GM19463 (cell line): Measurements from ENCODE around the gene CEP128.

Source experiments
- ATAC-seq: cut with Tn5 transposase; IDR thresholded peaks from one replicate; pipeline ENCODE4 v1.9.1; 2021; ENCODE audit warnings: mild to moderate bottlenecking, moderate library complexity; ENCODE audit not compliant: unreplicated experiment

CEP128 gene

DNA sequence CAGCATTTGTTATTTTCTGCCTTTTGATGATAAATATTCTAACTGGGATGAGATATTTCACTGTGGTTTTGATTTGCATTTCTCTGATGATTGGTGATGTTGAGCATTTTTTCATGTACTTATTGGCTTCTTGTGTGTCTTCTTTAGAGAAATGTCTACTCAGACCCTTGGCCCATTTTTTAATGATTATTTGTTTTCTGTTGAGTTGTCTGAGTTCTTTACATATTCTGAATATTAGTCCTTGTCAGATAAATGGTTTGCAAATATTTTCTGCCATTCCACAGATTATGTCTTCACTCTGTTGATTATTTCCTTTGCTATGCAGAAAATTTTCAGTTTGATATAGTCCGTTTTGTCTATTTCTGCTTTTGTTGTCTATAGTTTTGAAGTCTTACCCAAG, 317.0 kb downstream of the CEP128 start:
- ATAC-seq, result no peak

DNA sequence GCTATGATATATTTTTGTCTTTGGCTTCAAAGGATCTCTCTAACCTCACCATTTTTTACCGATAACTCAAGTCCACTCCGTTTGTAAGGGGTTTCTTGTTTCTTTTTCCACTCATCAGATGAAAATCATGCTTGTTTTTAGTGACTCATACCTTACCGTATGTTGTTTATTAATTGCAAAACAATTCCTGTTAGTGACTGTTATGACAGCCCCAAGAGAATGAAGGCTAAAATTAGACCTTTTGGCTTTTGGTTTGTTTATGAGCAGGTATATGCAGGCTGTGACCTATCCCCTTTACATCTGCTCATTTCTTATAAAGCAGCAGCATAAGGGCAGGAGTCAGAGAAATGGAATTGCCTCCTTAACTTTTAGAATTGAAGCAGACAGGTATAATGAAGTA, 319.8 kb downstream of the CEP128 start:
- ATAC-seq, result peak; percentile 92

DNA sequence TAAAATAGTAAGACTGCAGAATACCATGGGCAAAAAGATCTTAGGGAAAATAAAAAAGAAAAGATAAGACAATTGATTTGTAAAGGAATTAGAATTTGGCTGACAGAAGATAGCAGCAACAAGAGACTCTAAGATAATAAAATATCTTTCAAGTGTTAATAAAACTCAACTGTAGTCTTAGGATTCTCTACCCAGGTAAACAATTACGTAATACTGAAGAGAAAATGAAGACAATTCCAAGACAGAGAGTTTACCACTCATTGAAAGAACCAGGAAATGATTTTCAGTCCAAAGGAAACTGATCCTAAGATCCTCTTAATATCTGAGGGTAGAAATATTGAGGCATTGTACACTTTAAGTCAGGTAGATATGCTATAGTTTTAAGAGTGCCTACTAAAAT, 321.1 kb downstream of the CEP128 start:
- ATAC-seq, result no peak

DNA sequence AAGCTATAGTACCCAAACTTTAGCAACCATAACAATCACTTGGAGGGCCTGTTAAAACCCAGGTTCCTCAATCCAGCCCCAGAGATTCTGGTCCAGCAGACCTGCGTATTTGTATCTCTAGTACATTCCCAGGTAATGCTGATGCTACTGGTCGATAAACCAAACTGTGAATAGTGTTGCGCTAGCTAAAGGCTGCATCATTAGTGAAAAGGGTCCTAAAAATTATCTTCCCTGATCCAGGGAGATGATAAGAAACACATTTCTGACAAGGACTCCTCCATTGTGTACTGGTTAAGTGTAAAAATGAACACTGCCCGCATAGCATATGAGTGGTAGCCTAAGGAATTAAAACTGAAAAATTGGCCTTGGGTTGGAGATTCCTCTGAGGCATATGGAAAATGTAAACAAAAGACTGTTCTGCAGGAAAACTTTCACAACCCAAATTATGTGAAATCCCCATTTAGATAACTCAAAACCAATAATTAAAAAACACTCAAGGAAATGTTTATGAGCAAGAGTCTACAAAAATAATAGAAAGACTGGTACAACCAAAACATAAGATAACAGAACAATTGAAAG, 322.7 kb downstream of the CEP128 start:
- no peak for ATAC-seq

DNA sequence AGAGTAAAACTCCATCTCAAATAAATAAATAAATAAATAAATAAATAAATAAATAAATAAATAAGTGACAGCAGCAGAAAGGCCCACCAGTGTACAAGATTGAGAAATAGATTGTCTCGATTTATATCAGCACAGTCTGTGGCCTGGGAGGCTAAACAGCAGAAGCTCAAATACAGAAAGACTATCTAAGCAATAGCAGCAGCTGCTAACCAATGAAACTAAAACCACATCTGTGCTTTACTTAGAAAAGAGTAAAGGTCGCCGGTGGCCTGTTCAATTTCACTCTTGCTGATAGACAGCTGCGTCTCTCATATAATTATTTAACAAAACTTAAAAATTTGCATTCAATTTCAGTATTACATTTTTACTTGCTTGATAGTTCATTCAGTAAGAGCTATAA, 325.7 kb downstream of the CEP128 start:
- ATAC-seq, result peak; percentile 99

DNA sequence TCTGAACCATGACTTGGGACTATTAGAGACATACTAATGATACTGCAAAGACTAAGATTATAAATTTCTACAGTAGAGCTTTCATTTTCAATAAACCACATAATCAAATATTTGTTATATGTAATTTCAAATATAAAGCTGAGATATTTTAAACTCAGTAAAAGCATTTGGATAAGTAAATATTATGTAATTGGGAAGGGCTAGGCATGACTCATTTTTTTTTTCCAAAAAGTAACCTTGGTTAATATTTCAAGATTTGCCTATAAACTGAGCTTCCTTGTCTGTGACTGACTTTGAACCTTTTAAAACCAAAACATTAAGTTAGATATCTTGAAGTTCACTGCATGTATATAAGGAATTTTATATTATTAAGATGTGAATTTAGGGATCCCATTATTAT, 332.5 kb downstream of the CEP128 start:
- ATAC-seq, result no peak

DNA sequence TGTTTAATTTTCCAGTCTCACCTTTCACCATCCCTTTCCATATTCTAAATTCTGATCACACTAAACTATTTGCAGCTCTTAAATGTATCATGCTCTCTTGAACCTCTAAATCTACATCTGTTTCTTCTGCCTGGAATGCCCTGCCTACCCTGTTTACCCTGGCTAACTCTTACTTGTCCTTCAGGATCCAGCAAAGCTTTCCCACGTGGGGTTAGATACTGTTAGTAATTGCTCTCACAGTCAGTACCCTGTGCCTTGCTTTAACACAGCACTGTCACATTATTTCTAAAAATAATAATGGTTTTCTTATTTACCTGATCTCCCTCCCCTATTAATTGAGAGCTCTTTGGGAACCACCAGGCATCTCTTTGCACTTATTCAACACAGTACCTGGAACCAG, 333.0 kb downstream of the CEP128 start:
- no peak for ATAC-seq

DNA sequence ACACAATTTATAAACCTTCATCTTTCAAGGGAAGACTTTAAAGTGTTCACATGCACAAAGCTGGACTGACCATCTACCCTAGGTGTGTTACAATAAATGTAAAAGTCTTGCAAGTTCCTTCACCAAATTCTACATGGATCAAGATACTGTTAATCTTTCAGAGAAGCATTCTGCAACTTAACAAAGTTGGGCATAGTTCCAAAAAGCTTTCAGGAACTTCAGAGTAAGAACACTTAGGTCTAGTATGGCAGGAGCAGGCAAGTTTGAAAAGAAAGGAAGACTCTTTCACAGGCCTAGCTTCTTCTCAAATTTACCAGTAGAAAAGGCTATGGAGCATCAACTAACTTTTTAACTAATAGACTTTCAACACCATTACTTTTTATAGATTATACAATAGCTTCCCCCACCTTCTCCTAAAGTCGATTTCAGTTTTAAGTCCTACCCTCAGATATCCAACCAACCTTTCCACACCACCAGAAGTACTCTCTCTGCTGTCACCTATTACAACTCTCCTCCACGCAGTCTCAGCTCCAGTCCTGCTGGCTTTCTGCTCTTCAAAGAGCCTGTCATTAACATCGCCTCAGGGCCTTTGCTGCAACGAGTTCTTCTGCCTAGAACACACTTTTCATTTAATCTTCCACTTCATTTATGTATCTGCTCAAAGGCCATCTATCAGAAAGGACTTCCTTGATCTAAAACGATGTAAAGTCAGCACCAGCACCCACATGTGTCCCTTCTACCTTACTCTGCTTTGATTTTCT, 333.9 kb downstream of the CEP128 start:
- no peak for ATAC-seq

DNA sequence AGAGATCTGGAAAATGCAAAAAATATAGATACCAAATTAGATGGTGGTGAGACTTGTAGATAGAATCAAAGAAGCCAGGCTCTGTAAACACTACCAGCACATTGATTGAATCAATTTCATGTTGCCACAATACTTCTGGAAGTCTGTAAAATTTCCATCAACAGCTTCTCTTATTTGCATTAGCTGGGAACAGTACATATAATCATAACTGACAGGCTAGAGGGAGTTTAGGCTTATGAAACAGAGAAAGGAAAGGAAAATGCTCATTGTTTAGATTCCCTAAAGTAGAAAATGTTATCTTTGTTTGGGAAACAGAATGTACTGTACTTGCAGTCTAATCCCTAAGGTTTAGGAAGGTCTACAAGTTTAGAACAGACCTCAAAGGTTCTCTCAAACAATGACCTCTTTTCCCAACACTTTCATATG, 335.2 kb downstream of the CEP128 start:
- ATAC-seq, result no peak

DNA sequence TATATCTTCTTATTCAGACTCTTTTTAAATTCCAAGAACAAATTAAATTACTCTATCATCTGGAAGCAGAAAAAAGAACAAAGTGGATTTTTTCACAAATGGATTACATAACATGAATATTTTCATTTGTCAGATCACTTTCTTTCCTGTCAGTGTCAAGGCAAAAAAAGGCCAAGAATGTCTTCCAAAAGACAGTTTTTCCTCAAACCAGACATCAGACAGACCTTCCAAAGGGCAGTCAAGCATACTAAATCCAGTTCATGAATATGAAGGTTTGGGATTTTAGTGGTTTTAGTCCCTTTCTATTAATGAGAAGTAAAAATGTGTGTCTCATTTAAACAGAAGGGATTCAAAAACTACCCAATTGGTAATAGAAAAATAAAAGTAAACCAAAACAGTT, 336.0 kb downstream of the CEP128 start:
- ATAC-seq, result no peak

DNA sequence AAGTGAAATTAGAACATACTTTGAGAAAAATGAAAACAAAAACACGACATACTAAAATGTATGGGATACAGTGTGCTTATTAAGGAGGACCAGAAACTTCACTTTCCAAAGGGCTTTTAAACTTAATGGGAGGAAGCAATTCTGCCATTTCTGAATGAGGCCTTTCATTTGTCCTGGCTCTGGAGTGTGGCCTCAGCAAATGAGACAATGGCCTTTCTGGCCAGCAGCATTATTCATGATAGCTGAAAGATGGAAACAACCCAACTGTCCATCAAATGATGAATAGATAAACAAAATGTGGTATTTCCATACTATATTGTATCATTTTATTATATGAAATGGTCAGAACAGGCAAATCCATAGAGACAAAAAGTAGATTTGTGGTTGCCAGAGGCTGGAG, 338.6 kb downstream of the CEP128 start:
- no peak for ATAC-seq

DNA sequence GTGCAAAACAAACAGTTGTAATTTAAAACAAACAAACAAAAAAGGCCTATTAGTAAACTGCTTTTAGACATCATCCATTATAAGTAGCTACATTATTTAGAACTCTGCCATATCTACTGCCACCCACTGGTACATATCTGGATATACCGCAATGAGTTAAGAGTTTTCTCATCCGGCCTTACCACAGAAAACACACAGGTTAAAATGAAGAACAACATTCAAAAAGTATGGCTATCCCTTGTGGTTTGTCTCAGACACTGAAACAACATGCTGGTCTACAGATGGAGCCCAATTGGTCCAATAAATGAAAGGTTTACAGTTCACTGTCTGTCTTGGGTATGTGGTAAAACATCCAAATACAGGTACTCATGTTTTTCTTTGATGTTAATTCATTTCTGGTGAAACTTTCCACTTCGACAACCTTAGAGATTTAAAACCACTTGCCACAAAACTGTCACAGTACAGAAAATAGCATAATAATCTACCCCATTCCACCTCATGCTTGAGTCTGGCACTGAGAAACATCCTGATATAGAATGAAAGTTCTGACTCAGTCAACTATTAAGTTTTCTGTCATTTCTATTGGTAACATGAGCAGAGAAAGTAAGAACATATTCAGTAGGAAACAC, 354.3 kb downstream of the CEP128 start:
- ATAC-seq, result peak; percentile 92

DNA sequence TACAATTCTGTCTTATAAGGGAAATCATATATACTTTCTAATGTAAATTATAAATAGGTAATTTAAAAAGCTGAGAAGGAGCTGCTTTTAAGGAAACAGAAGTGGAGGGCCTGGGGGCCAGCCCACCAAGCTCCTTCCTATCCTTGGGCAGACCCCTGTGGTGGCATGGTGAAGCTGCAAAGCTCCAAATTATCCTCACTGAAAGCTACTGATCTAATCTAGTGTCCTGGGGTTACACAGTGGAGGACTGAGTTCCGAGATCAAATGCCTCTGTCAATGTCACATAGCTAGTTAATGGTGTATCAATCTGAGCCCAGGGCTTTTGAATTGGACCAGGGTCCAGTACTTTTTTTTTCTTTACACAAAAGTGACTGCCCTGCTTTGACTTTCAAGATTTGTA, 355.4 kb downstream of the CEP128 start:
- ATAC-seq, result no peak

DNA sequence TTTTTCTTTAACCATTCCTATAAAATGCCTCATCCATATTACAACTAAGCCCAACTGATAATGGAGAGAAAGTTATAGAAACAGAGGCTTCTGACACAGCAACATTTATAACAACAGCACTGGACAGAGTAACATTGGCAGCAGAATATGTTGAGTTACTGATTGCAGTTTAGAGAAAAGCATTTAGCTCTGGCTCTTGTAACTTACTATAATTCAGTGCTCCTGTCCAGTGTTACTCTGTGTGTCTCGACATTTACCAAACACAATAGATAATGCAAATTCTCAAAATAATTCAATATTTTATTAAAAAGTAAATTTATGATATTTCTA, 356.1 kb downstream of the CEP128 start:
- no peak for ATAC-seq

DNA sequence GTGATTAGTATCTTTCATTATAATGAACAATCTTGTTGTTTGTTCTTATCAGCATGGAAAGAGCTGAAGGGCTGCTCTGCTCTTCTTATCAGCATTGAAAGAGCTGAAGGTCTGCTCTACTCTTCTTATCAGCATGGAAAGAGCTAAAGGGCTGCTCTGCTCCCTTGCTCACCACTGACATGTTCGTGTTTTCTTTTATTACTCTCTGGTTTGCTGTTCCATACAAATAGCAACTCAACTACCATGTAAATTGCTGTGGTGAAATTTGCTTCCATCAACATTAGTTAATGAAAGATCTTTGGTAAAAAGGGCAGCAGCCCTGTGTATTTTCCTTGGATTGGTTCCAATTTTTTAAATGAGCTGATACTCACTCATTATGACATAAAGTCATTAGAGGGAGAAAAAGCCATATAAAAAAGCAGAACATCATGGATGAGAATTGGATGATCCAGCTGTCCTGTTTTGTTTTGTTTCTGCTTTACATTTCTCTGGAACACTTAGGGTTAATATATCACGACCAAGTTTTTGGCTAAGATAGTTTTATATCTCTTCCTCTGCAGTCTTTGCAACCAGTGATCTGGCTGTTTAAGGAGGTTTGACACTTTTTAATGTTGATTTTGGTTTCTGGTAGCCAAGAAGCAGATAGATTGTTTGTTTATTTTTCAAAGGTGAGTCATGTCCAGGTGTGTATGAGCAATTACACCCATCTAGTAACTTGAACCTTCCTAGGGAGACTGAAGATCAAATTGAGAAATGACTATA, 356.6 kb downstream of the CEP128 start:
- no peak for ATAC-seq

DNA sequence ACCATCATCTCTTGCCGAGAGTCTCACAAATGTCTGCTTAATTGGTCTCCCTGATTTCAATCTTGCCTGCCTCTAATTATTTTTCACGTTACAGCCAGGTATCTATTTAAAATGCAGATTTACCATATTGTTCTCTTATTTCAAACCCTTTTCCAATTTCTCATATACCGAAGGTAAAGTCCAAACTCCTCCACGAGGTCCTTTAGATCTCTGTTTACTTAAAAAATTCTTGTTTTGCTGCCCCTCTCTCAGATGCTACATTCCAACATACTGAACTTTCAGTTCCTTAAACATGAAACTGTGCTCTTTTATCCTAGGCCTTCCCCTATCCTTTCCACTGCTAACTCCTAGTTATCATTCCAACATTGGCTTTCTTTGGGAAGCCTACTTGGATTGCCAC, 363.9 kb downstream of the CEP128 start:
- no peak for ATAC-seq

DNA sequence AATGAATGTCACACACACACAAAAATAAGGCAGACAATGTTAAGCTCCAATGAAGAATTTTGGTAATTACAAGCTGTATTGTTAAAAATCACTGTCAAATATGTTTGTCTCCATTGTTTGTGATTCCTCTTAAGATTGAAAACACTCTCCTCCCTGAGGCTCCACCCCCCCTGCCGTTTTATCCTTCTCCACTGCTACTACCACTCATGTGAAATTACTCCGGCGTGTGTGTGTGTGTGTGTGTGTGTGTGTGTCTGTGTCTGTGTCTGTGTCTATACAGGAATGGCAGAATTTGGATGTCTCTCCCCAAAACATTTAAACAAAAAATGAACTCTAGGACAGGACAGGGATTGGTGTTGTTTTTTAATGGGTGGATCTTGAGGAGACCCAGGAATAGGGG, 365.1 kb downstream of the CEP128 start:
- ATAC-seq, result no peak

DNA sequence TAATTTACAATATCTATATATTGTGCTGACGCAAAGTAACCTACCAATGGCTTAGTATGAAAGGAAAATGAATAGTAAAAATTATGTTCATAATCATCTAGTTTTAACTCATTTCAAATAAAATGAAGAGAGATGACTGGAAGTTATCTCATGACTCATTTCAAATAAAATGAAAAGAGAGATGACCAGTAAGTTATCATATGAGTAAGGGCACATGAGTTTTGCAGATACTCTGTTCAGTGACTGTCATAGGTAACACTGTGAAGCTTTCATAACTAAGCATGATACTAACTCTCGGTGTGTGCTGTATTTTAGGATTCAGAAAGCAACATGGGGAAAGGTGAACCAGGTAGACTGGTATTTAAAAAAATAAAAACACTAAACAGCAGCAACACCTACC, 365.8 kb downstream of the CEP128 start:
- no peak for ATAC-seq

DNA sequence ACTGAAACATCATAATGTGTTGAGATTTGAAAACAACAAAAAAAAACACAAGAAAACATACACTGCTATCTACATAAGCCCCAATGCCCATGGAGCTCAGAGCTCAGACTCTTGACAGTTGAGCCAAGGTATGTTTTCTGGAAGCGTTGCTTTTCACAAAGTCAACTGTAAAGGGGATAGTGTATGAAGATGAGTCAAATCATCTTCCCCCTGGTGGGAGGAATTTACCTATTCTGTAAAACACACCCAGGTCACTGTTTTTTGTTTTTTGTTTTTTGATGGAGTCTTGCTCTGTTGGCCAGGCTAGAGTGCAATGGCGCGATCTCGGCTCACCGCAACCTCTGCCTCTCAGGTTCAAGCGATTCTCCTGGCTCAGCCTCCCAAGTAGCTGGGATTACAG, 368.9 kb downstream of the CEP128 start:
- no peak for ATAC-seq

DNA sequence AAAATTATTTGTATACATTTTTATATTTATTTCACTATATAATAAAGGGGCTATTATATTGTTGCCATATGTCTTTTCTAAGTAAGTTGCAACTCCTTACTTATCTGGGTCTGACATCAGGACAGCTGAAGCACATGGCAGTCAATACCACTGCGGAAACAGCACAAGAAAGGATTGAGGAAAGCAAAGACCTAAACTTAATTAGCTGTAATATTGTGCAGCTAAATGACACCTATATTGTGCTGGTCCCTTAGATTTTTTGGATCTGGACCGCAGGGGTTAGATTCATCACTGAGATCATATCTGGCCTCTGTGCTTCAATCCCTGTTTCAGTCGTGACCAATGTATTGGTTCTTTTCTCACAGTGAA, 370.6 kb downstream of the CEP128 start:
- no peak for ATAC-seq

DNA sequence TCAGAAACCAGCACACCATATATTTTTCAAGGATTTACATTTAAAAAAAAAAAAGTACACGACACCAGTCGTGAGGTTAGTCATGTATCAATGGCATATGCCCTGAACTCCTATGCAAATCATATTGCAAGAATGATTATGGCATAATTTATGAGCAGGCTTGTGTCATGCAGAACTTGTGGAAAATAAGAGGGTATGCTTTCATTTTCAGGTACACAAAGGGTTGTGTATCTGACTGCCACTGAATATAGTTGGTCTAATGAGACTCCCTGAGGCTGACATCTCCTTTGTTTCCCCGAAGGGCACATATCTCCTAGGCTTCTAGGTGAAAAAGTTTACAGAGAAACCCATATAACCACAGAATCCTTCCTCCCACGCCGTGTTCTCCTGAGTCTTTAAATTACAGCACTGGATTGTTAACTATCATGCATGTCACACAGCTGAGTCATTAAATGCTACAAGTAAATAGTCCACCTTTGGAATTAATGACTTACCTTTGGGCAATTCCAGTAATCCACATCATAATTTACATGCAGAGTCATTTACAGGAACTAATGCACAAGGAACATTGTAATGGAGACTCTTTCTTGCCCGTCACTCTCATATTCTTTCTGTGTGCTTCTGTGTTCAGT, 373.5 kb downstream of the CEP128 start:
- ATAC-seq, result no peak
